D341Med (cell line): ENCODE measurements around the gene PRRG4.
A peak's percentile ranks its signal among the peaks of the same experiment; 100 is the strongest.
"Not testable (repeated sequence)": the region's sequence is repeated elsewhere in the genome, so short reads cannot be mapped to it uniquely, and the experiment has no call there.

Source experiments
- DNase-seq: peaks from one replicate; pipeline ENCODE4 v3.0.0; 2012; ENCODE audit warnings: low spot score

The PRRG4 gene

DNA sequence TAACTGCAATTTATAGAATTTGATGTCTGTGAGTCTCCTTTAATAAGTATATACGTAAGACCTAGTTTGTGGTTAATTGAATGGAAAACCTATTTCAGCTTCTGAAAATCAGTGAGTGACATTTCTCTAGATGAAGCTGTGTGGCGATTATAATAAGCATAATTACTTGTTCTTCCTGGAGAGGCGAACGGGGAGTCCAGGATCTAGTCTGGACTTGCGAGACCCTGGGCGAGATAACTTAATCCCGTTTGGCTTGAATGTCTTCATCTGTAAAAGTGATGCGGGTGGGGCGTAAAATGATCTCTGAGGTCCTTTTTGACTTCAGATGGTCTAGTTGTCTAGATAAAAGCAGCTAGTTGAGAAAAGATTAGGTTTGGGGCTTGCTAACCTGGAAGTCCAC, 1.1 kb downstream of the PRRG4 start:
- no peak for DNase-seq

- no peak for DNase-seq
Measured at GRCh38 chr11:32831221-32831620, 1.5 kb downstream of the PRRG4 start.

DNA sequence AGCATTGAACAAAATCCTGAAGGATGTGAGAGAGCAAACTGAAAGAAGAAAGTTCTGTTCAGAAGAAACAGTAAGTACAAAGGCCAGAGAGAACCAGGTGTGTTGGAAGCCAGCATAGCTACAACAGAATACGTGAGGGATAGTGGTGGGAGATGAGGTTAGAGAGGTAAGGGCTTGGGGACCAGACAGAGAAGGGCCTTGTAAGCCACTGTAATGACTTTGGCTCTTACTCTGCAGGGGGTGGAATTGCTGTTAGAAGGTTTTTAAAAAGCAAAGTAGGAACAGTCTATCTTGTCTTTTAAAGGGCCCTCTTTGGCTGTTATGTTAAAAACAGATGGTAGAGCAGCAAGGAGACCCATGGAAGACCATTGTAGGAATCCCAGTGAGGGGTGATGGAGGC, 4.2 kb downstream of the PRRG4 start:
- DNase-seq = no peak

GRCh38 chr11:32836946-32837345, 7.2 kb downstream of the PRRG4 start:
- no peak for DNase-seq

- DNase-seq = peak; percentile 39
Measured at GRCh38 chr11:32838505-32839274, 9.0 kb downstream of the PRRG4 start.

DNA sequence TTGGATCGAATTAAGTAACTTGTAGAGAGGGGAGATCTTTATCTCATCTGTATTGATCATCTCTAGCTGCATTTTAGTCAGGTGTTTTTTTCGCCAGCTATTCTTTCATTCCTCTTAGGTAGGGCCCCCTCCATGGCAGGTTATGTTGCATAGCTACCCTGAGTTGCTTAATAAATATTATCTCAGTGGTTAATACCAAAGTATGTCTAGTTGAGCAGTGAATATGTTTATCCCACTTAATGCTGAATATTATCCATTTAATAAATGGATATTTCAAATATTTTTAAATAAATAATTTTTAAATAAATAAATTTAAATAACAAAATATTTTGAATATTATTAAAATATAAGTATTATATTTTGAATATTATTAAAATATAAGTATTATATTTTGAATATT, 9.6 kb downstream of the PRRG4 start:
- no peak for DNase-seq

DNA sequence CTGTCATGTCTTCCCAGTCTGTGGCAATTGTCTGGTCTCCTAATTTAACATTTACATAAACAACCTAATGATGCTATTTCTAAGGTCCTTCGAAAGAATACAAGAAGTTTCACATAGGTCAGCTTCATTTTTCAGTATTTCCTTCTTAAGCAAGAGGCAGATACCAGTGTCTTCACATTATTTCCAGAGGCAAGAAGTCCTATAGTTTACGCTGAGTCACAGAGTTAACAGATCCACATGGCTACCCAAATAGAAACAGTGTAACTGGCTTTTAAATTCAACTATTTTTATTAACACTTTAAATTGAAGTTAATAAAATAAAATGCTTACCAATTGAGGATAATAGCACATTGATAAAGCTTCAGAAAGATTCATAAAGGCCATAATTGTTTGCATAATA, 10.9 kb downstream of the PRRG4 start:
- DNase-seq = no peak

DNA sequence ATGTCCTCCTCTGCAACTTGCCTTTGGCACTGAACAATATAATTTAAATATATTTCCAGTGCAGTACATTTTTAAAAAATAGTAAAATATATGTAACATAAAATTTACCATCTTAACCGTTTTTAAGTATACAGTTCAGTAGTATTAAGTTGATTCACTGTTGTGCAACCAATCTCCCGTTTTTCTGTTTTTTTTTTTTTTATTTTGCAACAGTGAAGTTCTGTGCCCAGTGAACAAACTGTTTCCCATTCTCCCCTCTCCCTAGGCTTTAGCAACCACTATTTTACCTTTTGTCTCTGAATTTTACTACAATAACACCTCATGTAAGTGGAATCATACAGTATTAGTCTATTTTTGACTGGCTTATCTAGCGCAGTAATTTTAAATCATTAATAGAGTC, 13.8 kb downstream of the PRRG4 start:
- no peak for DNase-seq

DNA sequence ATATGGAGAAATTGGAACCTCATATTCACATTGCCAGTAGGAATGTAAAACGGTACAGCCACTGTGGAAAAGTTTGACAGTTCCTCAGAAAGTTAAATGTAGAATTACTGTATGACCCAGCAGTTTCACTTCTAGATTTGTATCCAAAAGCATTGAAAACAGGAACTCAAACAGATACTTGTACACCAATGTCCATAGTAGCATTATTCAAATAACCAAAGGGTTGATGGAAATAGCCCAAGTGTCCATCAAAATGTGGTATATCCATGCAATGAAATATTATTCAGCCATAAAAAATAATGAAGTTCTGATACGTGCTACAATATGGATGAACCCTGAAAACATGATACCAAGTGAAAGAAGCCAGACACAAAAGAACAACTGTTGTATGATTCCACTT, 17.8 kb downstream of the PRRG4 start:
- DNase-seq = no peak

DNA sequence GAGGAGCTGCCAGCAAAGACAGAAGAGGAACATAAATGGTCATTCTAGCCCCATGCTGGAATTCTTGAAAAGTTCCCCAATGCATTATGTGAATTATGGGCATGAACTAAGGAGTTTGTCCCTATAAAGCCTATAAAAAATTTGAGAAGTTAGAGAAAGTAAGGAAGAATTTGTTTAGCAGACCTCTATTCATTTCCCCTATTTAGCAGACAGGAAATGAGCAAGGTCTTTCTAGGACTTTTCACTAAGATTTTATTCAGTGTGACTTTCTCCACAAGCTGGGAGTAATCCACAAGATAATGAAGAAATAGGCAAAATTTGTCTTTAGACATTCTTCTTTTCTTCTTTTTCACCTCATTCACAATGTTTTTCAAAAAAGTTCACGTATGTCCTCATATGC, 20.0 kb downstream of the PRRG4 start:
- no peak for DNase-seq

- no peak for DNase-seq
Measured at GRCh38 chr11:32851251-32851650, 21.5 kb downstream of the PRRG4 start.

DNA sequence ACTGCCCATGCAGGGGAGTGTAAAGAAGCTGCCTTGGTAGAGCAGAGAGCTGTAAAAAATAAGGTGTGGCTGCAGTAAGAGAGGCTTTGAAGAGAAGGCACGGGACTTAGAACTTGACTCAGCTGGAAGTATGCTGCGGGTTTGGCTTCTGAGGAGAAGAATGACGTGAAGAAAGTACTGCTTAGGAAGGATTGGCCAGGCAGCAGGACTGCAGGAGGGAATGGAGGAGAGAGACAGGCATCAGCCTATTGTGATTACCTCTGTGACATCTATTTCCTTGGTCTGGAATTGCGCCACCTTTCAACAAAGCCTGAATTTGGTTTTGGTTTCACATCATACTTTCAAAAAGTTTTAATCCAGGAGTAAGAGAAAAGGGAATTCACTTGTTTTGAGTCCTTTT, 22.5 kb downstream of the PRRG4 start:
- DNase-seq = no peak

- no peak for DNase-seq
Measured at GRCh38 chr11:32855601-32856000, 25.9 kb downstream of the PRRG4 start.

- DNase-seq = no peak
Measured at GRCh38 chr11:32858731-32859130, 29.0 kb downstream of the PRRG4 start.

- no peak for DNase-seq
Measured at GRCh38 chr11:32861850-32862577, 32.3 kb downstream of the PRRG4 start.

DNA sequence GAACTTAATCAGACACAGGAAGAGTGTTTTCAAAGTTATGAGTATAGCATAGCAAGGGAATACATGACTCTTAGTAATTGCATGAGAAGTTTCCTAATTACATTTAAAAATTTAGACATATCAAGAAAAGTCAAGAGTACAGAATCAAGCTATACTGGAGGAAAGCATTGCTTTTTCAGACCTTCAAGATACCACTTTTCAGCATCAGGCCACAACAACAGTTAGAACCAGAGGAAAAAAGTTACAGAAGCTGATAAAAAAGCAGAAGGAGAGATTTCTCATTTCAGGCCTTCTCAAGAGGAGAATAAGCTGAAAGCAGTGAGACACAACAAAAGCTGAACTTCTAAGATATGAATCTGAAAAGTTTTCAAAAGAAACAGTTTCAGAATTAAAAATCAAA, 34.8 kb downstream of the PRRG4 start:
- DNase-seq = no peak

DNA sequence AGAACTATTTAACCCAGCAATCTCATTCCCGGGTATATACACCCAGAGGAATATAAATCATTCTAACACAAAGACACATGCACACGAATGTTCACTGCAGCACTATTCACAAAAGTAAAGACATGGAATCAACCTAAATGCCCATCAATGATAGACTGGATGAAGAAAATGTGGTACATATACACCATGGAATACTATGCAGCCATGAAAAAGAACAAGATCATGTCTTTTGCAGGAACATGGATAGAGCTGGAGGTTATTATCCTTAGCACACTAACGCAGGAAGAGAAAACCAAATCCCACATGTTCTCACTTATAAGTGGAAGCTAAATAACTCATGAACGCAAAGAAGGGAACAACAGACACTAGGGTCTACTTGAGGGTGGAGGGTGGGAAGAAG, 39.0 kb downstream of the PRRG4 start:
- not testable (repeated sequence) for DNase-seq

- peak; percentile 64 for DNase-seq
Measured at GRCh38 chr11:32870676-32871075, 40.9 kb downstream of the PRRG4 start.

- DNase-seq = no peak
Measured at GRCh38 chr11:32874132-32874531, 44.4 kb downstream of the PRRG4 start.

DNA sequence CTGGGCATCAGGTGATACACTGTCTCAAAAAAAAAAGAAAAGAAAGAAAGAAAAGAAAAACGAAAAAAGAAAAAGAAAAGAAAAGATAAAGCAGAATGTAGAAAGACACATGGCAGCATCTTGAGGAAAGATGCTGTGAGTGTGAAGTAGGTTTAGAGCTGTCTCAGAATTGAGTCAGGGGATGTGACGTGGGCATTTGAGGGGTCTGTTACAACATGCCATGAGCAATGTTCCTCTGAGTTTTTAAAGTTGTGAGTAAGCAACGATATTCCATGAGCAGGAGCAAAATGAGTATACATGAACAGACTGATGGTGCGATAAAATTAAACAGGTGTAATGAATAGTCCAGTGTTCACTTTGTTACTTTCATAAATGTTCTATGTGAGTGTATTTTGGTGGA, 51.6 kb downstream of the PRRG4 start:
- DNase-seq = no peak

- DNase-seq = no peak
Measured at GRCh38 chr11:32883421-32883820, 53.7 kb downstream of the PRRG4 start.

GRCh38 chr11:32884023-32884422, 54.3 kb downstream of the PRRG4 start:
- DNase-seq = no peak

DNA sequence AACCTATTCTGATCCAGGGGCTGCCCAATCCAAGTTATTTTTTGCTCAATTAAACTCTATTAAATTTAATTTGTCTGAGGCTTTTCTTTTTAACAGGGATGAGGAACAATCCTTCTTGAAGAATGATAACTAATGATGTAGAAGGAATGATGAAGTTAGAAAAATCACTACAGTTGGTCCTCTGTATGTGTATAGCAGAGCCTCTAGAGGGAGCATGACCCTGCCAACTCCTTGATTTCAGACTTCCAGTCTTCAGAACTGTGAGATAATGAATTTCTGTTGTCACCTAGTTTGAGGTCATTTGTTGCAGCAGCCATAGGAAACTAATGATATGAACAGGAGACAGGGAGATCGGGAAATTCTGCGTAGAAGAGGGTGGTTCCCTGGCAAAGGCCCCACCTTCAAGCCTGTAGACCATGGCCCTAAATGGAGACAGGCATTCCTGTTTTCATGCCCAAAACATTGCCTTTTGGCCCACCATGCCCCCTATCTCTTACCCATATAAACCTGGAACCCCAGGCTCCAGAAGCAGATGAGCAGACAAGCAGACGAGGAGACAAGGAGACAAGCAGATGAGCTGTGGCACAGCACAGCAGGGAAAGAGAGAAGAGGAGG, 55.1 kb downstream of the PRRG4 start:
- DNase-seq = no peak
